Measurements from ENCODE around the gene SERHL2.
"Not testable (repeated sequence)": the region's sequence is repeated elsewhere in the genome, so short reads cannot be mapped to it uniquely, and the experiment has no call there.

DNA sequence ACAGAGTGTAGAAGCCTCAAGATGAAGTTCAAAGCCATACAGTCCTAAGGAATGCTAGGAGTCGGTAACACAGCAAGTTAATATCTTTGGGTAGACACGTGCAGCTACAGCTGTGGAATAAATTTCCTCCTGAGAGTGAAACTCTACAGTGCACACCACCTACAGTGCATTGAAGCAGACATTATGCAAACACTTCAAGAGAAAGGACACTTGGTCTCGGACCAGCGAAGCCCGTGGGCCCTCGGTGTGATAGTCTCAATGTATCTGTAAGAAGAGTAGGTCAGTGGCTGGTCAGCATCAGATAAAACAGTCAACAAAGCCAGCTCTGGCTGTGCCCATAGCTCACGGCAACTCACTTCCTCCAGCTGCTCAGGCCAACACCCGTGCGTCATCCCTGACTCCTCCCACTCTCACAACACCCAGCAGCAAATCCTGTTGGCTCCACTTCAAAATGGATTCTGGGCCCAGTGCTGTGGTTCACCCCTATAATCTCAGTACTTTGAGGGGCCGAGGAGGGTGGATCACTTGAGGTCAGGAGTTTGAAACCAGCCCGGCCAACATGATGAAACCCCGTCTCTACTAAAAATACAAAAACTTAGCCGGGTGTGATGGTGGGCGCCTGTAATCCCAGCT lies 16.4 kb upstream of the SERHL2 start:
- TF ChIP-seq EZH2phosphoT487 (IDR thresholded peaks at IDR 0.05; ENCODE audit: insufficient read depth, low read depth); EZH2 (IDR thresholded peaks at IDR 0.05; ENCODE audit: insufficient read depth, poor library complexity, severe bottlenecking): not testable (repeated sequence)
